H9 (cell line): Measurements from ENCODE around the gene ARFGEF2. TPM values are rescaled to one million over a fixed set of nuclear protein-coding genes. Genes with fewer than 3 reads are reported as not detected.

Experiments
- DNase-seq: peaks from one replicate; pipeline ENCODE4 v3.0.0-alpha.2; 2017
- H2AFZ ChIP-seq: one replicate; pipeline ENCODE4 v1.6.1; 2013; ENCODE audit warnings: mild to moderate bottlenecking, low read length, control low read depth, moderate library complexity
- H2AK5ac ChIP-seq: 2 replicates; pipeline ENCODE4 v1.6.1; 2013; ENCODE audit warnings: low read length, control low read depth, mixed read lengths; ENCODE audit not compliant: insufficient read length
- H2BK120ac ChIP-seq: one replicate; pipeline ENCODE4 v1.6.1; 2013; ENCODE audit warnings: low read depth, mild to moderate bottlenecking, low read length, control low read depth, inconsistent platforms; ENCODE audit not compliant: poor library complexity, severe bottlenecking
- H2BK12ac ChIP-seq: 2 replicates; pipeline ENCODE4 v1.6.1; 2013; ENCODE audit warnings: low read length, control low read depth, mixed read lengths, low read depth; ENCODE audit not compliant: insufficient read length
- H2BK15ac ChIP-seq: 2 replicates; pipeline ENCODE4 v1.6.1; 2013; ENCODE audit warnings: low read depth, low read length, control low read depth
- H2BK20ac ChIP-seq: one replicate; pipeline ENCODE4 v1.6.1; 2013; ENCODE audit warnings: low read depth, mild to moderate bottlenecking, low read length, control low read depth, inconsistent platforms; ENCODE audit not compliant: poor library complexity, severe bottlenecking
- H2BK5ac ChIP-seq: 2 replicates; pipeline ENCODE4 v1.6.1; 2013; ENCODE audit warnings: low read length, control low read depth, mixed read lengths; ENCODE audit not compliant: insufficient read length
- H3K14ac ChIP-seq: 2 replicates; pipeline ENCODE4 v1.6.1; 2013; ENCODE audit warnings: low read length, control low read depth; ENCODE audit not compliant: insufficient read depth
- H3K18ac ChIP-seq: 2 replicates; pipeline ENCODE4 v1.6.1; 2013; ENCODE audit warnings: low read depth, mild to moderate bottlenecking, mixed read lengths, low read length, control low read depth; ENCODE audit not compliant: insufficient read length
- H3K23ac ChIP-seq: 2 replicates; pipeline ENCODE4 v1.6.1; 2013; ENCODE audit warnings: low read length, control low read depth, mixed read lengths, low read depth; ENCODE audit not compliant: insufficient read length
- H3K23me2 ChIP-seq: 2 replicates; pipeline ENCODE4 v1.6.1; 2013; ENCODE audit warnings: low read depth, mild to moderate bottlenecking, mixed read lengths, low read length, control low read depth; ENCODE audit not compliant: insufficient read length, poor library complexity, severe bottlenecking
- H3K27ac ChIP-seq: 2 replicates; pipeline ENCODE4 v1.5.1; 2013; ENCODE audit warnings: low read length, control low read depth, mixed read lengths, low read depth; ENCODE audit not compliant: insufficient read length
- H3K27me3 ChIP-seq: 2 replicates; pipeline ENCODE4 v1.6.1; 2013; ENCODE audit warnings: low read length, control low read depth, inconsistent platforms; ENCODE audit not compliant: insufficient read depth
- H3K4ac ChIP-seq: 2 replicates; pipeline ENCODE4 v1.6.1; 2013; ENCODE audit warnings: low read depth, mild to moderate bottlenecking, control low read depth, inconsistent platforms, low read length, moderate library complexity
- H3K4me1 ChIP-seq: 2 replicates; pipeline ENCODE4 v1.6.1; 2013; ENCODE audit warnings: low read length, control low read depth, inconsistent platforms; ENCODE audit not compliant: insufficient read depth
- H3K4me2 ChIP-seq: 2 replicates; pipeline ENCODE4 v1.6.1; 2013; ENCODE audit warnings: low read length, control low read depth, mixed read lengths; ENCODE audit not compliant: insufficient read length, insufficient read depth
- H3K56ac ChIP-seq: 2 replicates; pipeline ENCODE4 v1.6.1; 2013; ENCODE audit warnings: low read depth, mild to moderate bottlenecking, mixed read lengths, low read length, control low read depth; ENCODE audit not compliant: insufficient read length
- H3K79me1 ChIP-seq: 2 replicates; pipeline ENCODE4 v1.6.1; 2013; ENCODE audit warnings: low read depth, mild to moderate bottlenecking, moderate library complexity, low read length, control low read depth, inconsistent platforms; ENCODE audit not compliant: insufficient read depth, poor library complexity, severe bottlenecking
- H3K79me2 ChIP-seq: 2 replicates; pipeline ENCODE4 v1.6.1; 2013; ENCODE audit warnings: low read length, control low read depth, inconsistent platforms; ENCODE audit not compliant: insufficient read depth
- H3K9ac ChIP-seq: 2 replicates; pipeline ENCODE4 v1.6.1; 2013; ENCODE audit warnings: low read length, control low read depth, mixed read lengths; ENCODE audit not compliant: insufficient read length; ENCODE audit errors: extremely low read depth
- H3K9me3 ChIP-seq: one replicate; pipeline ENCODE4 v1.6.1; 2013; ENCODE audit warnings: low read depth, low read length, inconsistent platforms; ENCODE audit not compliant: control insufficient read depth
- H3T11ph ChIP-seq: one replicate; pipeline ENCODE4 v1.6.1; 2013; ENCODE audit warnings: mild to moderate bottlenecking, low read length, control low read depth, inconsistent platforms
- H4K20me1 ChIP-seq: one replicate; pipeline ENCODE4 v1.6.1; 2013; ENCODE audit not compliant: control insufficient read depth, insufficient read length, insufficient read depth
- H4K5ac ChIP-seq: 2 replicates; pipeline ENCODE4 v1.6.1; 2013; ENCODE audit warnings: low read depth, mild to moderate bottlenecking, mixed read lengths, low read length, control low read depth; ENCODE audit not compliant: insufficient read length
- H4K8ac ChIP-seq: replicated peaks from 2 replicates; pipeline ENCODE4 v1.6.1; 2013; ENCODE audit warnings: low read length, control low read depth, mixed read lengths, low read depth; ENCODE audit not compliant: insufficient read length
- H4K91ac ChIP-seq: 2 replicates; pipeline ENCODE4 v1.6.1; 2013; ENCODE audit warnings: low read depth, mild to moderate bottlenecking, moderate library complexity, mixed read lengths, low read length, control low read depth; ENCODE audit not compliant: insufficient read length
- H3K27ac Mint-ChIP-seq, 3 experiments: 2 replicates in 2 of 3; 3 replicates in 1 of 3; pipeline ENCODE4 v1.8.0; 2020 to 2021; ENCODE audit warnings: mixed read lengths in 3 of 3, mild to moderate bottlenecking in 1 of 3, moderate library complexity in 1 of 3
- H3K27me3 Mint-ChIP-seq: 2 replicates; pipeline ENCODE4 v1.8.0; 2021; ENCODE audit warnings: low read depth, mild to moderate bottlenecking, moderate library complexity, mixed read lengths
- H3K36me3 Mint-ChIP-seq, 3 experiments: 2 replicates in 2 of 3; 3 replicates in 1 of 3; pipeline ENCODE4 v1.8.0; 2020 to 2021; ENCODE audit warnings: low read depth in 3 of 3, mixed read lengths in 3 of 3; ENCODE audit not compliant: insufficient read depth in 1 of 3
- H3K4me1 Mint-ChIP-seq, 2 experiments: 2 replicates each; pipeline ENCODE4 v1.8.0; 2020; ENCODE audit warnings: mixed read lengths in 2 of 2
- H3K4me3 Mint-ChIP-seq, 2 experiments: 2 replicates in 1 of 2; 3 replicates in 1 of 2; pipeline ENCODE4 v1.8.0; 2020 to 2021; ENCODE audit warnings: mild to moderate bottlenecking in 2 of 2, mixed read lengths in 2 of 2, moderate library complexity in 1 of 2
- H3K9me3 Mint-ChIP-seq, 2 experiments: 2 replicates in 1 of 2; 3 replicates in 1 of 2; pipeline ENCODE4 v1.8.0; 2020; ENCODE audit warnings: mild to moderate bottlenecking in 2 of 2, mixed read lengths in 2 of 2, moderate library complexity in 1 of 2
- CTCF ChIP-seq: fragments of 200-600 bp; sonication (generic); conservative IDR thresholded peaks from 3 replicates; pipeline ENCODE4 v1.8.0; 2021; ENCODE audit warnings: antibody characterized with exemption, mild to moderate bottlenecking
- WGBS: extraction: QIAGEN DNeasy Blood & Tissue Kit; methylation state at CpG from one replicate; pipeline ENCODE4 v1.1.7; 2013; ENCODE audit warnings: missing lambda C conversion rate, low lambda C conversion rate, mixed read lengths; ENCODE audit not compliant: insufficient read length; ENCODE audit errors: extremely low coverage; 5-methylcytosine and 5-hydroxymethylcytosine counted together
- total RNA-seq: library from RNA; stranded (reverse); gene quantifications from 2 replicates; pipeline ENCODE4 v1.2.1, GENCODE V29; 2021

Gene ARFGEF2
- total RNA-seq, 1 experiment from 2014 or later: 16.6 TPM

DNA sequence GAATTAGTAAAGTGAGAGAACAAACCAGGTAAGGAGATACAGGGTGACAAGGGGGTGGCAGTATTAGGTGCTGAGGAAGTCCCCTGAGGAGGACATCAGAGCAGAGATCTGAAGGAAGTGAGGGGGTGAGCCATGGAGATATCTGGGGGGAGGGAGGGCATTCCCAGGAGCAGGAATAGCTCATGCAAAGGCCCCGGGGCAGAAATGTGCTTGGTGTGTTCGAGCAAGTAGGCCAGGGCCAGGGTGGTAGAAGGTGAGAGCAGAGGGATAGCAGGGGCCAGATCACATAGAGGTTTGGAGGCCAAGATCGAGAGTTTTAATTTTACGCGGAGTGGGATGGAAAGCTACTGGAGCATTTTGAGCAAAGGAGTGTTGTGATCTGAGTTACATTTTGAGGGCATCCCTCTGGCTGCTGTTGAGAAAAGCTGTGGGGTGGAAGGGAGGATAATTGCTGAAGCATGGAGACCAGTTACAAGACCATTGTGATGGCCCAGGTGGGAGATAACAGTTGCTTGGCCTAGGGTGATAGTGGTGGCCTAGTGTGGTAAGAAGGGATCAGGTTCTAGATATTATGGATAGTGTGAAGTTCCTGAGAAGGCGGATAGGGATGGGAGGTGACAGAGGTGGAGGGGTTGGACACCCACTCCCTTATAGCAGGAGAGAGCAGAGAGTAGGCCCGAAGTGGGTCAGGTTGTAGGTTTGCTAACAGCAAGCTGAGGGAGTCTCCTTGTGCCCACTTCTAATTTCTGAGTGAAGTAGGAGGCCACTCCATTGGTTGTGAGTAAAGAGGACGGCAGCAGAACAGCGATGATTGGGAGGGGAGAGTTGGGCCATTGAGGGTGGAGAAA is 10.2 kb downstream of the ARFGEF2 start:
- Mint-ChIP-seq H3K36me3 (peaks cover 2 to 13% (median 11%) of the 10 kb centered on the region in 3 experiments; a peak in 4 of 7 replicates), H3K9me3 (peaks cover 7% of the 10 kb centered on the region in 2 experiments), H3K27ac (no peak overlapping the region), H3K4me3 (no peak overlapping the region), H3K4me1 (peaks cover 3% of the 10 kb centered on the region in 2 experiments; a peak in 1 of 4 replicates), H3K27me3 (no peaks in the 10 kb centered on the region)
- Histone ChIP-seq H2AK5ac (no peak overlapping the region), H4K91ac (no peak overlapping the region), H4K8ac (no peak overlapping the region), H3K18ac (no peak overlapping the region), H3K23ac (no peak overlapping the region), H2AFZ (no peak overlapping the region), H3K27ac (no peak overlapping the region), H2BK15ac (no peak overlapping the region), H3K4me2 (no peak overlapping the region), H3K9me3 (no peaks in the 10 kb centered on the region), H2BK5ac (no peak overlapping the region), H2BK120ac (no peak overlapping the region), H2BK12ac (no peak overlapping the region), H3K79me2 (peaks cover 22% of the 10 kb centered on the region; the same call in 1 of the 2 replicates), H3K4me1 (no peaks in the 10 kb centered on the region), H3K9ac (no peak overlapping the region), H2BK20ac (no peak overlapping the region), H3T11ph (no peak overlapping the region), H3K56ac (no peak overlapping the region), H3K4ac (no peak overlapping the region), H3K23me2 (no peaks in the 10 kb centered on the region), H4K20me1 (peaks cover 3% of the 10 kb centered on the region), H3K27me3 (no peaks in the 10 kb centered on the region), H3K14ac (no peak overlapping the region), H4K5ac (no peak overlapping the region), H3K79me1 (peaks cover 9% of the 10 kb centered on the region)
- no peak for DNase-seq
- WGBS: no CpG with 5 or more reads among the region's 9 CpGs
- no peak for TF ChIP-seq CTCF
